K562 (cell line): ENCODE measurements around the gene GPRIN3. TPM values are rescaled to one million over a fixed set of nuclear protein-coding genes. Genes with fewer than 3 reads are reported as not detected.

Source experiments
- ATAC-seq: fragments of 200-7000 bp; cut with Tn5 transposase; 3 replicates; pipeline ENCODE4 v1.9.1; 2020; ENCODE audit warnings: moderate library complexity
- BruUV-seq: library from RNA; stranded (reverse); fragments of 400-500 nt; replicated peaks from 2 replicates; lab custom pipeline; 2021; lab: Mats Ljungman, UMichigan
- CTCF ChIA-PET: fragments of 300-600 bp; formaldehyde crosslinking; extraction: SDS; loops from one replicate; lab custom pipeline; 2021; ENCODE audit warnings: low intra/inter-chr PET ratio; lab: Yijun Ruan, JAX
- POLR2A ChIA-PET: fragments of 300-600, 350-650 bp; sonication (Branson Sonifier 250); formaldehyde crosslinking; extraction: SDS; loops from one replicate; lab custom pipeline; 2021; ENCODE audit warnings: antibody characterized with exemption, inconsistent platforms; lab: Yijun Ruan, JAX
- DNase-seq, 4 experiments: peaks; one replicate each; pipeline versions ENCODE4 v3.0.0 to v3.0.0-alpha.2; 2011 to 2018; ENCODE audit warnings: low spot score in 3 of 4, mixed read lengths in 3 of 4; ENCODE audit errors: extremely low read depth in 1 of 4
- FAIRE-seq: peaks from 2 replicates; lab custom pipeline; 2011; peaks lifted over from hg19 to GRCh38; lab: Jason Lieb, UNC
- H2AFZ ChIP-seq: 2 replicates; pipeline ENCODE4 v1.6.0; 2011; ENCODE audit warnings: low read depth, low read length, control low read depth, inconsistent platforms
- H3K27ac ChIP-seq: fragments of 200-600 bp; 3 replicates; pipeline ENCODE4 v1.8.0; 2011; ENCODE audit warnings: low read depth, mild to moderate bottlenecking, control low read depth, inconsistent platforms, low read length, moderate library complexity, mixed read lengths; ENCODE audit errors: extremely low read depth
- H3K27me3 ChIP-seq, 2 experiments: fragments of 300-600 bp in 1 of 2; 2 replicates in 1 of 2; 3 replicates in 1 of 2; pipeline versions ENCODE4 v1.6.0 to v1.8.0; 2011; ENCODE audit warnings: inconsistent platforms in 2 of 2, low read length in 2 of 2, mild to moderate bottlenecking in 1 of 2, mixed read lengths in 1 of 2, moderate library complexity in 1 of 2; ENCODE audit not compliant: control insufficient read depth in 2 of 2, insufficient read depth in 2 of 2
- H3K36me3 ChIP-seq: fragments of 300-600 bp; 3 replicates; pipeline ENCODE4 v1.8.0; 2011; ENCODE audit warnings: mild to moderate bottlenecking, low read length, inconsistent platforms; ENCODE audit not compliant: control insufficient read depth, insufficient read depth
- H3K4me1 ChIP-seq, 2 experiments: fragments of 200-600 bp in 1 of 2; replicated peaks in 1 of 2; 2 replicates in 1 of 2; 3 replicates in 1 of 2; pipeline versions ENCODE4 v1.5.1 to v1.8.0; 2011; ENCODE audit warnings: inconsistent platforms in 2 of 2, low read length in 2 of 2, mild to moderate bottlenecking in 1 of 2, mixed read lengths in 1 of 2, moderate library complexity in 1 of 2; ENCODE audit not compliant: control insufficient read depth in 2 of 2, insufficient read depth in 2 of 2
- H3K4me2 ChIP-seq: 2 replicates; pipeline ENCODE4 v1.6.1; 2011; ENCODE audit warnings: low read length, control low read depth, inconsistent platforms, mixed read lengths; ENCODE audit not compliant: insufficient read depth
- H3K4me3 ChIP-seq: fragments of 200-600 bp; sonication (generic), shearing (Covaris generic); 2 replicates; pipeline ENCODE4 v1.5.1; 2016; ENCODE audit warnings: control low read depth, inconsistent platforms
- H3K79me2 ChIP-seq: fragments of 200-600 bp; 3 replicates; pipeline ENCODE4 v1.8.0; 2011; ENCODE audit warnings: low read length, inconsistent platforms; ENCODE audit not compliant: control insufficient read depth, insufficient read depth
- H3K9ac ChIP-seq, 2 experiments: 2 replicates each; pipeline versions ENCODE4 v1.6.0 to v1.6.1; 2011; ENCODE audit warnings: low read depth in 2 of 2, low read length in 2 of 2, control low read depth in 1 of 2, inconsistent platforms in 1 of 2, mild to moderate bottlenecking in 1 of 2, mixed read lengths in 1 of 2; ENCODE audit not compliant: insufficient read depth in 1 of 2
- H3K9me1 ChIP-seq: one replicate; pipeline ENCODE4 v1.6.0; 2011; ENCODE audit warnings: inconsistent platforms, mild to moderate bottlenecking, low read length, moderate library complexity; ENCODE audit not compliant: control insufficient read depth, insufficient read depth
- H3K9me3 ChIP-seq: replicated peaks from 2 replicates; pipeline ENCODE4 v1.5.1; 2011; ENCODE audit warnings: low read depth, low read length, inconsistent platforms; ENCODE audit not compliant: control insufficient read depth, insufficient read depth
- H4K20me1 ChIP-seq: replicated peaks from 2 replicates; pipeline ENCODE4 v1.6.1; 2011; ENCODE audit warnings: low read length, inconsistent platforms, mixed read lengths; ENCODE audit not compliant: control insufficient read depth, insufficient read depth
- BRD9 ChIP-seq: fragments of 450-650 bp; IDR thresholded peaks from 2 replicates; pipeline ENCODE4 v1.6.1; 2018; ENCODE audit warnings: low read depth; ENCODE audit not compliant: partially characterized antibody
- CXXC5 ChIP-seq: fragments of 250-450 bp; sonication (Bioruptor Pico); IDR thresholded peaks from 2 replicates; pipeline ENCODE4 v1.8.0; 2022; ENCODE audit warnings: inconsistent platforms, mild to moderate bottlenecking, moderate library complexity
- RCOR1 ChIP-seq, 2 experiments: IDR thresholded peaks; 2 replicates each; pipeline ENCODE4 v1.6.1; 2012; ENCODE audit warnings: low read depth in 2 of 2, low read length in 2 of 2, borderline replicate concordance in 1 of 2, improper control_type of control experiment in 1 of 2
- RUNX1 ChIP-seq: sonication (generic); IDR thresholded peaks from 2 replicates; pipeline ENCODE4 v1.6.1; 2016; ENCODE audit warnings: antibody characterized with exemption, low read depth
- SMAD3 ChIP-seq: fragments of 450-650 bp; formaldehyde crosslinking; conservative IDR thresholded peaks from 2 replicates; pipeline ENCODE4 v1.4.0; 2020; ENCODE audit warnings: mild to moderate bottlenecking
- THRAP3 ChIP-seq: fragments of 450-650 bp; IDR thresholded peaks from 2 replicates; pipeline ENCODE4 v1.6.1; 2016; ENCODE audit warnings: mild to moderate bottlenecking, inconsistent platforms, borderline replicate concordance
- YY1 ChIP-seq, 3 experiments: IDR thresholded peaks; 2 replicates each; pipeline ENCODE4 v1.6.1; 2011; ENCODE audit warnings: low read length in 2 of 3, mild to moderate bottlenecking in 2 of 3, moderate library complexity in 2 of 3, borderline replicate concordance in 1 of 3, control low read depth in 1 of 3, low read depth in 1 of 3; ENCODE audit not compliant: insufficient read depth in 3 of 3, insufficient replicate concordance in 2 of 3, control insufficient read depth in 1 of 3, insufficient read length in 1 of 3; ENCODE audit errors: extremely low read depth in 1 of 3
- ZNF253 ChIP-seq: fragments of 250-450 bp; sonication (Bioruptor Pico); conservative IDR thresholded peaks from 2 replicates; pipeline ENCODE4 v1.6.1; 2021; ENCODE audit warnings: mild to moderate bottlenecking
- ZNF561 ChIP-seq: fragments of 450-650 bp; formaldehyde crosslinking; conservative IDR thresholded peaks from 2 replicates; pipeline ENCODE4 v1.4.0; 2020; ENCODE audit warnings: mild to moderate bottlenecking, moderate library complexity
- ZNF644 ChIP-seq: fragments of 200-800 bp; sonication (Bioruptor generic); IDR thresholded peaks from 2 replicates; pipeline ENCODE4 v1.6.1; 2016; ENCODE audit warnings: low read depth, missing genetic modification characterization, missing compliant biosample characterization
- WGBS: fragments of 100-300 bp; shearing (Covaris generic); methylation state at CpG from one replicate; pipeline ENCODE4 v1.1.6; 2016; ENCODE audit warnings: low coverage, mixed read lengths; ENCODE audit not compliant: insufficient coverage; ENCODE audit errors: missing lambda C conversion rate; 5-methylcytosine and 5-hydroxymethylcytosine counted together
- in situ Hi-C: fragments of 300-500 bp; cut with MboI; formaldehyde crosslinking; loops from 4 replicates; pipeline ENCODE4 v1.15.0; 2018; ENCODE audit warnings: inconsistent platforms, mixed read lengths
- intact Hi-C: fragments of 100-400 bp; cut with micrococcal nuclease; formaldehyde crosslinking; loops from 2 replicates; pipeline ENCODE4 v1.14.2; 2022
- polyA plus RNA-seq, 8 experiments: library from polyadenylated mRNA; depleted of rRNA in 4 of 8; stranded (reverse) in 5 of 8; unstranded in 3 of 8; fragments of >200 nt; fragmentation: Nextera tagmentation in 2 of 8; fragmentation: Illumina TruSeq in 1 of 8; extraction: Ambion mirVana in 2 of 8; extraction: Trizol in 1 of 8; gene quantifications; 2 replicates each; pipeline versions ENCODE4 v1.2.1 to v1.2.3, GENCODE V29; 2011 to 2014; ENCODE audit warnings: inconsistent platforms in 1 of 8, missing spikeins in 1 of 8
- total RNA-seq, 7 experiments: library from RNA; depleted of rRNA in 6 of 7; stranded (reverse); fragments of >200 nt in 6 of 7; fragmentation: Illumina TruSeq in 2 of 7; extraction: Trizol in 2 of 7; gene quantifications; 2 replicates each; pipeline versions ENCODE4 v1.2.1 to v1.2.3, GENCODE V29; 2011 to 2021; ENCODE audit warnings: low replicate concordance in 1 of 7
- TF ChIP-seq, protein P1 (sequence below): fragments of 450-650 bp; IDR thresholded peaks from 2 replicates; pipeline ENCODE4 v1.6.1; 2017; ENCODE audit warnings: antibody characterized with exemption
- TF ChIP-seq, protein P2 (sequence below): fragments of 250-450 bp; sonication (Bioruptor Pico); IDR thresholded peaks from 2 replicates; pipeline ENCODE4 v1.5.0; 2020; ENCODE audit warnings: mild to moderate bottlenecking

The GPRIN3 gene
- total and polyA plus RNA-seq, 9 of the 15 experiments (the other 6 are each of a cell fraction or from before 2014, with no cell fraction given), result 0.02 TPM; not detected in 8

DNA sequence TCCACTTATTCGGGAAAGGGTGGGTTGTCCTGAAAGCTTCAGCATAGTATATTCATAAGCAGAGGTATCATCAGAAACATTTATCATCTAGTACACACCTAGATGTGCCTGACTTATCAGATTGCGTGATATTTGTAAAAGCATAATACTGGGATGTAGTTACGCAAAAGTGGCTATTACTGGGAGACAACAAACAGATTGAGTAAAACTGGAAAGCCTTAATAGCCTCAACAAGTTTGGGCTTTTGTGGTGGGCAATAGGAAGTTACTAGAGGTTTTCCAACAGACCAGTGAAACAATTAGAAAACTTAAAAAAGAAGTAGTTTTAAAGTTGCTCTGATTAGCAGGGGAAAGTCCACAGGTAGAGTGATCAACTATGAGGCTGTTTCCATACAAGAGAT, 39.8 kb downstream of the GPRIN3 start:
- no peak for ATAC-seq
- WGBS, result 0% methylated on average over 3 of the region's 3 CpGs

More for the DNA sequence above, 39.8 kb downstream of the GPRIN3 start:
- TF ChIP-seq ZNF253 (CRISPR knock-in tag) (no peak), BRD9 (no peak), YY1 (IDR thresholded peaks at IDR 0.05; ENCODE audit: borderline replicate concordance in 1 of 3, control insufficient read depth in 1 of 3, extremely low read depth in 1 of 3, insufficient read depth in 3 of 3, insufficient read length in 1 of 3, insufficient replicate concordance in 2 of 3, low read depth in 1 of 3, low read length in 2 of 3) (no peak), RCOR1 (IDR thresholded peaks at IDR 0.05; ENCODE audit: borderline replicate concordance in 1 of 2, low read depth in 2 of 2, low read length in 2 of 2) (no peak), ZNF561 (CRISPR knock-in tag) (no peak), ZNF644 (tag) (no peak), CXXC5 (CRISPR knock-in tag) (no peak), SMAD3 (CRISPR knock-in tag) (no peak), THRAP3 (no peak), RUNX1 (no peak)
- TF ChIP-seq, protein P1, sequence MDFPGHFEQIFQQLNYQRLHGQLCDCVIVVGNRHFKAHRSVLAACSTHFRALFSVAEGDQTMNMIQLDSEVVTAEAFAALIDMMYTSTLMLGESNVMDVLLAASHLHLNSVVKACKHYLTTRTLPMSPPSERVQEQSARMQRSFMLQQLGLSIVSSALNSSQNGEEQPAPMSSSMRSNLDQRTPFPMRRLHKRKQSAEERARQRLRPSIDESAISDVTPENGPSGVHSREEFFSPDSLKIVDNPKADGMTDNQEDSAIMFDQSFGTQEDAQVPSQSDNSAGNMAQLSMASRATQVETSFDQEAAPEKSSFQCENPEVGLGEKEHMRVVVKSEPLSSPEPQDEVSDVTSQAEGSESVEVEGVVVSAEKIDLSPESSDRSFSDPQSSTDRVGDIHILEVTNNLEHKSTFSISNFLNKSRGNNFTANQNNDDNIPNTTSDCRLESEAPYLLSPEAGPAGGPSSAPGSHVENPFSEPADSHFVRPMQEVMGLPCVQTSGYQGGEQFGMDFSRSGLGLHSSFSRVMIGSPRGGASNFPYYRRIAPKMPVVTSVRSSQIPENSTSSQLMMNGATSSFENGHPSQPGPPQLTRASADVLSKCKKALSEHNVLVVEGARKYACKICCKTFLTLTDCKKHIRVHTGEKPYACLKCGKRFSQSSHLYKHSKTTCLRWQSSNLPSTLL, result no peak
- TF ChIP-seq, protein P2, sequence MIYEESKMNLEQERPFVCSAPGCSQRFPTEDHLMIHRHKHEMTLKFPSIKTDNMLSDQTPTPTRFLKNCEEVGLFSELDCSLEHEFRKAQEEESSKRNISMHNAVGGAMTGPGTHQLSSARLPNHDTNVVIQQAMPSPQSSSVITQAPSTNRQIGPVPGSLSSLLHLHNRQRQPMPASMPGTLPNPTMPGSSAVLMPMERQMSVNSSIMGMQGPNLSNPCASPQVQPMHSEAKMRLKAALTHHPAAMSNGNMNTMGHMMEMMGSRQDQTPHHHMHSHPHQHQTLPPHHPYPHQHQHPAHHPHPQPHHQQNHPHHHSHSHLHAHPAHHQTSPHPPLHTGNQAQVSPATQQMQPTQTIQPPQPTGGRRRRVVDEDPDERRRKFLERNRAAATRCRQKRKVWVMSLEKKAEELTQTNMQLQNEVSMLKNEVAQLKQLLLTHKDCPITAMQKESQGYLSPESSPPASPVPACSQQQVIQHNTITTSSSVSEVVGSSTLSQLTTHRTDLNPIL (CRISPR knock-in tag), result no peak
- in situ Hi-C loops, result no loop called here
- H3K4me3 ChIP-seq, result no peak overlapping the region
- FAIRE-seq (no peak), DNase-seq (no peak)
- no peak overlapping the region for H3K9ac ChIP-seq
- no peaks in the 10 kb centered on the region for H3K36me3 ChIP-seq
- no peaks in the 10 kb centered on the region for H3K4me1 ChIP-seq
- no peak overlapping the region for H3K4me2 ChIP-seq
- no peak overlapping the region for H3K27ac ChIP-seq
- H4K20me1 ChIP-seq, result no peaks in the 10 kb centered on the region
- ChIA-PET CTCF (no interaction called here), POLR2A (no interaction called here)
- H3K9me1 ChIP-seq, result no peaks in the 10 kb centered on the region
- H3K79me2 ChIP-seq, result no peaks in the 10 kb centered on the region
- intact Hi-C loops, result no loop called here
- no peaks in the 10 kb centered on the region for H3K27me3 ChIP-seq
- H2AFZ ChIP-seq, result no peak overlapping the region
- BruUV-seq, result no TSS peak
- H3K9me3 ChIP-seq, result no peaks in the 10 kb centered on the region
